Fibroblast of the conjunctiva (primary cell): ENCODE data around the gene LAGE3.

ENCODE experiments used
- DNase-seq: peaks from one replicate; pipeline ENCODE4 v3.0.0-alpha.2; 2010; ENCODE audit warnings: low read depth

The LAGE3 gene

GRCh38 chrX:154457491-154458115 lies 21.5 kb downstream of the LAGE3 start:
- DNase-seq, result no peak

GRCh38 chrX:154452823-154453222 lies 26.3 kb downstream of the LAGE3 start:
- DNase-seq, result no peak

GRCh38 chrX:154450312-154450711 lies 28.8 kb downstream of the LAGE3 start:
- DNase-seq, result no peak

- DNase-seq, result no peak
Observed at GRCh38 chrX:154449618-154450017, 29.5 kb downstream of the LAGE3 start.

- DNase-seq, result no peak
Observed at GRCh38 chrX:154448484-154448883, 30.6 kb downstream of the LAGE3 start.

GRCh38 chrX:154446430-154446829 lies 32.7 kb downstream of the LAGE3 start:
- no peak for DNase-seq

GRCh38 chrX:154445776-154446175 lies 33.3 kb downstream of the LAGE3 start:
- DNase-seq, result no peak

GRCh38 chrX:154444755-154445246 lies 34.3 kb downstream of the LAGE3 start:
- no peak for DNase-seq

- peak; percentile 8 for DNase-seq
Observed at GRCh38 chrX:154443992-154444754, 34.9 kb downstream of the LAGE3 start, which contains the start of gene FAM50A. TSS of gene FAM50A (plus strand) at chrX:154444141. CDS start at chrX:154444236, 95 bp downstream.

- no peak for DNase-seq
Observed at GRCh38 chrX:154443479-154443910, 35.6 kb downstream of the LAGE3 start.

GRCh38 chrX:154441984-154442707 lies 36.9 kb downstream of the LAGE3 start:
- no peak for DNase-seq

- no peak for DNase-seq
Observed at GRCh38 chrX:154441564-154441963, 37.5 kb downstream of the LAGE3 start.

- no peak for DNase-seq
Observed at GRCh38 chrX:154440623-154441357, 38.3 kb downstream of the LAGE3 start.

- no peak for DNase-seq
Observed at GRCh38 chrX:154439841-154440240, 39.2 kb downstream of the LAGE3 start.

- DNase-seq, result no peak
Observed at GRCh38 chrX:154437971-154438893, 40.8 kb downstream of the LAGE3 start.

GRCh38 chrX:154436983-154437752 lies 41.9 kb downstream of the LAGE3 start, which contains the start of gene GDI1:
TSS of gene GDI1 (plus strand) at chrX:154437154. CDS start at chrX:154437255, 101 bp downstream.
- no peak for DNase-seq

GRCh38 chrX:154436374-154436982 lies 42.6 kb downstream of the LAGE3 start:
- DNase-seq, result no peak

- DNase-seq, result no peak
Observed at GRCh38 chrX:154435171-154435733, 43.8 kb downstream of the LAGE3 start.
